ENCODE data around the gene CSNK2A1.

CSNK2A1 gene

DNA sequence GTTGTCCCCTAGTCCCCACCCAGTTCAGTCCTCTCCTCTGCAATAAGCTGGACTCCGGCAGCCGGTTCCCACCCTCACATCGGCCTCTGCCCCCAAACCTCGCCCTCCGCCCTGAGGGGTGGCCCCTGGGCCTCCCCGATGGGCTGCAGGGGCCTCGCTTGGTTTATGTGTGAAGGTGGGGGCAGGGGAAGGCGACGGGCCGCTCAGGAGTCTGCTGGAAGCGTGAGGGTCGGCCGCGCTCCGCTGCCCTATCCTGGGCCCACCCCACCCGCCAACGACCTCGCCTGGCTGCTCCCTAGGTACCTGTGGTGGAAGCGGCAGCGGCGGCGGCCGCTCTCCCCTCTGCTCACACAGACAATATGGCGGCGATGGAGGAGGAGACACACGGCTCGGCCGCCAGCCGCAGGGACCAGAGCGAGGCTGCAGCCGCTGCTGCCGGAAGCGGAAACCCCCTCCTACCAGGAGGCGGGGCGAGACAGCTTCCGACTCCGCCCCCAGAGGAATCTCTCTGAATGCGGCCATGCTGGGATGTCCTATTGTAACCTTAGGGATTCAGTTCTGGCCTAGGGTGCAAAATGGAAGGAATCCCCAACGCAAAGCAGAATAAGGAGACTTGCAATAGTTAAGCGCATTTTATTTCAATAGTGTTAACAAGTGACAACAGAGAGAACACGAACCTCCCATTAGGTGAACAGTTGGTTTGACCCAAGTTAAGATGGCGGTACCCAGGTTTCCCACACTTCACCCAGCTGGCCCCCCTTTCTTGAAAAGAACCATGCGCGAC is at the start of gene CSNK2A1:
TSS of gene CSNK2A1 (minus strand) at position 422 of the 784 bp plus-strand sequence. CDS start 35,239 bp downstream, outside the sequence.
- TF ChIP-seq, protein P1, sequence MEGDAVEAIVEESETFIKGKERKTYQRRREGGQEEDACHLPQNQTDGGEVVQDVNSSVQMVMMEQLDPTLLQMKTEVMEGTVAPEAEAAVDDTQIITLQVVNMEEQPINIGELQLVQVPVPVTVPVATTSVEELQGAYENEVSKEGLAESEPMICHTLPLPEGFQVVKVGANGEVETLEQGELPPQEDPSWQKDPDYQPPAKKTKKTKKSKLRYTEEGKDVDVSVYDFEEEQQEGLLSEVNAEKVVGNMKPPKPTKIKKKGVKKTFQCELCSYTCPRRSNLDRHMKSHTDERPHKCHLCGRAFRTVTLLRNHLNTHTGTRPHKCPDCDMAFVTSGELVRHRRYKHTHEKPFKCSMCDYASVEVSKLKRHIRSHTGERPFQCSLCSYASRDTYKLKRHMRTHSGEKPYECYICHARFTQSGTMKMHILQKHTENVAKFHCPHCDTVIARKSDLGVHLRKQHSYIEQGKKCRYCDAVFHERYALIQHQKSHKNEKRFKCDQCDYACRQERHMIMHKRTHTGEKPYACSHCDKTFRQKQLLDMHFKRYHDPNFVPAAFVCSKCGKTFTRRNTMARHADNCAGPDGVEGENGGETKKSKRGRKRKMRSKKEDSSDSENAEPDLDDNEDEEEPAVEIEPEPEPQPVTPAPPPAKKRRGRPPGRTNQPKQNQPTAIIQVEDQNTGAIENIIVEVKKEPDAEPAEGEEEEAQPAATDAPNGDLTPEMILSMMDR (IDR thresholded peaks at IDR 0.05; ENCODE audit: insufficient read depth, low read length, poor library complexity, severe bottlenecking): no peak
- TF ChIP-seq EZH2phosphoT487 (conservative IDR thresholded peaks at IDR 0.05; ENCODE audit: low read length): no peak
- Histone ChIP-seq H3K36me3 (ENCODE audit: low read length) (peaks cover 6% of the 10 kb centered on the region), H3K4me3 (ENCODE audit: insufficient read depth, low read length, poor library complexity, severe bottlenecking) (peak within 1 kb of the TSS; percentile 75), H3K4me2 (ENCODE audit: low read depth, low read length, poor library complexity, severe bottlenecking) (peak within 1 kb of the TSS; percentile 83), H2AFZ (ENCODE audit: low read depth, low read length, severe bottlenecking) (peak within 1 kb of the TSS; percentile 92), H3F3A (ENCODE audit: insufficient read depth) (peaks cover 4% of the 10 kb centered on the region; the same call in 1 of the 2 replicates), H3K79me2 (ENCODE audit: insufficient read depth, low read length) (peaks cover 50% of the 10 kb centered on the region), H3K9me3 (ENCODE audit: insufficient read depth, low read length) (no peaks in the 10 kb centered on the region), H3K27ac (ENCODE audit: low read depth, low read length) (peak within 1 kb of the TSS; percentile 71), H3K9me2 (replicated peaks; ENCODE audit: insufficient read depth, low read length) (no peaks in the 10 kb centered on the region), H3K9ac (ENCODE audit: low read length) (peak within 1 kb of the TSS; percentile 88), H3K27me3 (ENCODE audit: low read length) (no peaks in the 10 kb centered on the region), H4K20me1 (ENCODE audit: low read depth, low read length) (peaks cover 29% of the 10 kb centered on the region; the same call in 1 of the 2 replicates)

- no peak overlapping the region for H3K9ac ChIP-seq (ENCODE audit: low read length)
- no peaks in the 10 kb centered on the region for H3K36me3 ChIP-seq (ENCODE audit: low read length)
- H3K4me2 ChIP-seq (ENCODE audit: low read depth, low read length, poor library complexity, severe bottlenecking): no peak overlapping the region
- H3K9me3 ChIP-seq (ENCODE audit: insufficient read depth, low read length): no peaks in the 10 kb centered on the region
- no peaks in the 10 kb centered on the region for H3K79me2 ChIP-seq (ENCODE audit: insufficient read depth, low read length)
- H4K20me1 ChIP-seq (ENCODE audit: low read depth, low read length): no peaks in the 10 kb centered on the region
- no peaks in the 10 kb centered on the region for H3F3A ChIP-seq (ENCODE audit: insufficient read depth)
- TF ChIP-seq, protein P1 (IDR thresholded peaks at IDR 0.05; ENCODE audit: insufficient read depth, low read length, poor library complexity, severe bottlenecking): no peak
- no peak for TF ChIP-seq EZH2phosphoT487 (conservative IDR thresholded peaks at IDR 0.05; ENCODE audit: low read length)
- no peaks in the 10 kb centered on the region for H3K9me2 ChIP-seq (replicated peaks; ENCODE audit: insufficient read depth, low read length)
- no peak overlapping the region for H2AFZ ChIP-seq (ENCODE audit: low read depth, low read length, severe bottlenecking)
- H3K27ac ChIP-seq (ENCODE audit: low read depth, low read length): no peak overlapping the region
- H3K27me3 ChIP-seq (ENCODE audit: low read length): no peaks in the 10 kb centered on the region
- H3K4me3 ChIP-seq (ENCODE audit: insufficient read depth, low read length, poor library complexity, severe bottlenecking): no peak overlapping the region
These were observed 48.9 kb upstream of the CSNK2A1 start for GRCh38 chr20:592506-592905.

- no peak overlapping the region for H2AFZ ChIP-seq (ENCODE audit: low read depth, low read length, severe bottlenecking)
- H3K27me3 ChIP-seq (ENCODE audit: low read length): no peaks in the 10 kb centered on the region
- H3F3A ChIP-seq (ENCODE audit: insufficient read depth): no peaks in the 10 kb centered on the region
- H3K4me2 ChIP-seq (ENCODE audit: low read depth, low read length, poor library complexity, severe bottlenecking): no peak overlapping the region
- no peaks in the 10 kb centered on the region for H3K36me3 ChIP-seq (ENCODE audit: low read length)
- TF ChIP-seq, protein P1 (IDR thresholded peaks at IDR 0.05; ENCODE audit: insufficient read depth, low read length, poor library complexity, severe bottlenecking): no peak
- TF ChIP-seq EZH2phosphoT487 (conservative IDR thresholded peaks at IDR 0.05; ENCODE audit: low read length): no peak
- no peaks in the 10 kb centered on the region for H3K79me2 ChIP-seq (ENCODE audit: insufficient read depth, low read length)
- no peak overlapping the region for H3K4me3 ChIP-seq (ENCODE audit: insufficient read depth, low read length, poor library complexity, severe bottlenecking)
- no peaks in the 10 kb centered on the region for H3K9me3 ChIP-seq (ENCODE audit: insufficient read depth, low read length)
- no peaks in the 10 kb centered on the region for H4K20me1 ChIP-seq (ENCODE audit: low read depth, low read length)
- no peak overlapping the region for H3K9ac ChIP-seq (ENCODE audit: low read length)
- no peak overlapping the region for H3K27ac ChIP-seq (ENCODE audit: low read depth, low read length)
- H3K9me2 ChIP-seq (replicated peaks; ENCODE audit: insufficient read depth, low read length): no peaks in the 10 kb centered on the region
These were observed 48.4 kb upstream of the CSNK2A1 start for GRCh38 chr20:591941-592340.

Data from SU-DHL-6 (cell line).